Liver (tissue), 3 donors: ENCODE measurements around the gene ARGLU1.

Experiments used
- CTCF ChIP-seq: fragments of 150-350 bp; IDR thresholded peaks from 2 replicates; pipeline ENCODE4 v1.5.1; 2017; ENCODE audit warnings: improper control_type of control experiment, low read depth, low read length; ENCODE audit not compliant: missing input control
- EGR1 ChIP-seq, 2 donors: IDR thresholded peaks; 2 replicates each; pipeline ENCODE4 v1.6.1; 2016 to 2018; ENCODE audit warnings: antibody characterized with exemption in 2 of 2, low read depth in 2 of 2
- FOXA1 ChIP-seq: IDR thresholded peaks from 2 replicates; pipeline ENCODE4 v1.6.1; 2016; ENCODE audit warnings: antibody characterized with exemption
- FOXA2 ChIP-seq: IDR thresholded peaks from 2 replicates; pipeline ENCODE4 v1.6.1; 2016; ENCODE audit warnings: antibody characterized with exemption
- GABPA ChIP-seq, 2 donors: IDR thresholded peaks in 1 of 2; conservative IDR thresholded peaks in 1 of 2; 2 replicates each; pipeline ENCODE4 v1.6.1; 2016; ENCODE audit warnings: antibody characterized with exemption in 2 of 2, mild to moderate bottlenecking in 1 of 2, moderate library complexity in 1 of 2
- MAX ChIP-seq: IDR thresholded peaks from 2 replicates; pipeline ENCODE4 v1.6.1; 2016; ENCODE audit warnings: antibody characterized with exemption
- RAD21 ChIP-seq, 2 donors: IDR thresholded peaks; 2 replicates each; pipeline ENCODE4 v1.6.1; 2016; ENCODE audit warnings: antibody characterized with exemption in 2 of 2, mild to moderate bottlenecking in 2 of 2
- REST ChIP-seq: IDR thresholded peaks from 2 replicates; pipeline ENCODE4 v1.6.1; 2016; ENCODE audit warnings: antibody characterized with exemption, mild to moderate bottlenecking
- SP1 ChIP-seq: IDR thresholded peaks from 2 replicates; pipeline ENCODE4 v1.6.1; 2018; ENCODE audit warnings: antibody characterized with exemption, mild to moderate bottlenecking
- TAF1 ChIP-seq: conservative IDR thresholded peaks from 2 replicates; pipeline ENCODE4 v1.6.1; 2016; ENCODE audit warnings: antibody characterized with exemption, mild to moderate bottlenecking
- YY1 ChIP-seq: IDR thresholded peaks from 2 replicates; pipeline ENCODE4 v1.6.1; 2016; ENCODE audit warnings: antibody characterized with exemption, mild to moderate bottlenecking
- ZBTB33 ChIP-seq: IDR thresholded peaks from 2 replicates; pipeline ENCODE4 v1.6.1; 2016; ENCODE audit warnings: antibody characterized with exemption
- donor health status: healthy.
- donor health status: healthy.

- TF ChIP-seq CTCF = no peak
- TF ChIP-seq MAX = no peak
- TF ChIP-seq RAD21 (IDR thresholded peaks at IDR 0.05) = no peak
- TF ChIP-seq REST = no peak
- TF ChIP-seq GABPA (IDR thresholded peaks at IDR 0.05 in 1 of 2, conservative IDR thresholded peaks at IDR 0.05 in 1 of 2) = no peak
- no peak for TF ChIP-seq TAF1
- TF ChIP-seq FOXA2 = no peak
- no peak for TF ChIP-seq SP1
- no peak for TF ChIP-seq FOXA1
- no peak for TF ChIP-seq YY1
- TF ChIP-seq EGR1 (IDR thresholded peaks at IDR 0.05; ENCODE audit: low read depth in 2 of 2) = no peak
- no peak for TF ChIP-seq ZBTB33
Observed at GRCh38 chr13:106530171-106530851, 37.6 kb downstream of the ARGLU1 start.
